Skin of body (tissue), 2 donors: ENCODE results near the gene ATP13A1. TPM values are rescaled to one million over a fixed set of nuclear protein-coding genes. Genes with fewer than 3 reads are reported as not detected.

Experiments used
- DNase-seq: peaks from one replicate; lab custom pipeline; 2025; lab: John Stamatoyannopoulos, UW
- total RNA-seq: library from RNA; depleted of rRNA; stranded (reverse); fragments of >200 nt; gene quantifications from one replicate; pipeline ENCODE4 v1.2.3, GENCODE V29; 2014

Gene ATP13A1
- total RNA-seq, 1 donor from 2014 or later = 18.9 TPM

- no peak for DNase-seq
Measured at GRCh38 chr19:19644054-19644388, 19.5 kb downstream of the ATP13A1 start.

- peak; percentile 44 for DNase-seq
Measured at GRCh38 chr19:19643158-19644053, 20.1 kb downstream of the ATP13A1 start, which contains the start of gene GMIP. Gene GMIP, minus strand, starts transcription at chr19:19643657. Its CDS starts 128 bp downstream, at chr19:19643529.

DNA sequence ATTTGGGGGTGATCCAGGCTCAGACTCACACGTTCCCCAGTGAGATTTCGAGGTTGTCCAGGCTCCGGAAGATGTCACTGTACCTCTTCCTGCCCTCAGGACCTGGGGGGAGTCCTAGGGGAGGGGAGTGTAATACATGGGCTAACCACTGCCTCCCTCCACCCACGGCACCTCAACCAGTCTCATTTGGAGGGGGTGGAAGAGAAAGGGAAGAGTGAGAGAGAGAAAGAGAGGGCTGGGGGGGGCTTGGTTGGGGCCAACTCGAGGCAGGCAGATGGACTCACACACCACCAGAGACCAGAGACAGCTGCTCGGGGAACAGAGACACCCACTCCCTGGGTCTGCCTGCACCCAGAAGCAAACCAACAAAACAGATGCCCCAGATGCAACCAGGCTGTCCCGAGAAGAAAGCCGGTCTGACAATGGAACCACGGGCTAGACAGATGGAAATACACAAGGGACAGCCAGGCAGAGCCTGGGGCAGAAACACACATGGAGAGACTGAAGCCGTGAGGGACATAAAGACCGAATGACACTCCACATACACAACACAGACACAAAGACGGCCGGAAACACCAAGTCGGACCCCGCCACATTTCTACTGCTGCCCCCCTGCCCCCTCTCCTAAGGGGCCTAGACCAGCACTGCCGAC lies 20.8 kb downstream of the ATP13A1 start:
- no peak for DNase-seq

GRCh38 chr19:19637523-19638251 lies 25.8 kb downstream of the ATP13A1 start:
- no peak for DNase-seq

DNA sequence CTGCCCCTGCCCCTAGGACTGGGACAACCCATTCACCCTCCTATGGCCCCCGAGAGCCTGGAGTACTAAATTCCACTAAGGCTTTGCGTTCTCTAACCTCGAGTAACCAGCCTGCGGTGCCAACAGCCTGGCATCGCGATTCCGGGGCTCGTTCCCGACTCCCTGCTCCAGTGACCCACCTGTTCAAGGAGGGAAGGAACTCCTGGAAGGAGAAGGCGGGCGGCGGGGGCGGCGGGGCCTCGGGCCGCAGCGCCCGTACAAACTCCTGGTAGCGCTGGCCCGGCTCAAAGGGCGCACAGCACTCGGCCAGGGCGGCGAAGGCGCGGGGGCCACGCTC lies 26.3 kb downstream of the ATP13A1 start:
- no peak for DNase-seq

DNA sequence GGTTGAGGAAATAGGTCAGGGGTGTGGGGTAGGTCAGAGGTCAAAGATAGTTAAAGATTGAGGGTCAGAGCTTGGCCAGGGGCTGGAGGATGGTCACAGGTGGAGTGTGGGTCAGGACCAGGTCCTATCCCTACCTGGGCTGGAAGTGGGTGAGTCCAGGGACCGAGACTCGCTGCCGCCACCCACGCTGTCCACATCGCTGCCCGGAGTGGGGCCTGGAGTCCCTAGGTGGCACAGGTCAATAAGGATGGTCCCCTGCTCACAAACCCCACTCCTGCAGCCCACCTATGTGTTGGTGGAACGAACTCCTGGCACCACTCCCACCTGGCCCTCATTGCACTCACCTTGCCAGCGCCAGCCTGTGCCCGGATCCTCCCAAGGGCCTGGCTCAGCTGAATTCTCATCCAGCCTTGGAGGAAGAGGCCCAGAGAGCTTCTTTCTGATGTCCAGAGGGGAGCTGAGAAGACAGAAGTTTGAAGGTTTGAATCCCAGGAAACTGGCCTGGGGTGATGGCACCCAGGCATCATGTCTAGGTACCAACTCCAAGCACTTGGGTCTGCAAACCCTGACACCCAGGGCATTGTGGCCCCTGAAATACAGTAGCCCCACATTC lies 26.8 kb downstream of the ATP13A1 start:
- DNase-seq = no peak

DNA sequence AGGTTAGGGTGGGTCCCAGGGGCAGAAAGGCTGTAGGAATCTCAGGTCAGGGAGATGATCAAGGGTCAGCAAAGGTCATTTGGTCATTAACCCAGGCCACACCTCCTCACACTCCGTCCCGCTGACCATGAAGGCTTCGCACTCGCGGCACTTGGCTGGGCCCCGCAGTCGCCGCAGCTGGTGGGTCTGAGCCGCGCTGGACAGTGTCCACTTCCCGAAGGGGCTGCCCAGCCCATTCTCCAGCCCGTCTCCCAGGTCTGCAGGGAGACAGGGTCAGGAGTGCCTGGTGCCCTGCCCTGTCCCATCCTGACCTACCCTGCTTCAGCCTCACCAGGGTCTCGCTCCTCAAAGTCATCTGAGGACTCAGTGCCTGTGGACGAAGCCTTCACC lies 28.2 kb downstream of the ATP13A1 start:
- DNase-seq = no peak

DNA sequence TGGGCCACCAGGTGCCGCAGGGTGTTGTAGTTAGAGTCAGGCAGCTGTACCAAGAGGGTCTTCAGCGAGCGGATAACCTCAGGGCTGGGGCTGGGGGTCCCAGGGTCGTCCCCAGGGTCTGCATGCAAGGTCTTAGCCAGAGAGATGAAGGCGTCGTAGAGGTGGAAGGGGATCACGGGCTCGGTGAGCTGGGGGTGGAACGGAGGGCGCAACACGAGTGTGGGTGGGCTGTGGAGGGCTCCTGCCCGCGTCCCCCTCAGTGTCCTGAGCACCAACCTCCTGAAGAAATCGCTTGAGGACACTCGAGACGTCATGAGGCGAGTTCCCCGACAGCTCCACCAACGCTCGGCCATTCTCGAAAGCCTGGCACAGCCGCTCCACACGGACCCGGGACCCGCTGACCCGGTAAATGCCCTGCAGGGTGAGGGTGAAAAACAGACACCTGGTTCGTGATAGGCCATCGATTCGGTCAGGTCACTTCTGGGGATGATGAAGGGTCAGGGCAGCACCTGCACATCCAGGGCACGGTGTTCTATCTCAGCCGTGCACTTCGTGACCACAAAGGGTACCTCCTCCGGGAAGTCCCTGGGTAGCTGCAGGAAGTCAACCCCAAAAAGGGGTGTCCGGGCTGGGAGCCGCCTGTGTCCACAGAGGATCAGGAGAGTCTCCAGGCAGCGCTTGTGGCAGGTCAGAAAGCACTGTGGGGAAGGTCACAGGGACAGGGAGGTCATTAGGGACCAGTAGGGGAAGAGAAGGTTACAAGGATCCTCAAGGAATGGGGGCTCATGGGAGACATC lies 28.8 kb downstream of the ATP13A1 start:
- DNase-seq = no peak

- no peak for DNase-seq
Measured at GRCh38 chr19:19633711-19634515, 29.6 kb downstream of the ATP13A1 start.

- no peak for DNase-seq
Measured at GRCh38 chr19:19632661-19633060, 30.8 kb downstream of the ATP13A1 start.

DNA sequence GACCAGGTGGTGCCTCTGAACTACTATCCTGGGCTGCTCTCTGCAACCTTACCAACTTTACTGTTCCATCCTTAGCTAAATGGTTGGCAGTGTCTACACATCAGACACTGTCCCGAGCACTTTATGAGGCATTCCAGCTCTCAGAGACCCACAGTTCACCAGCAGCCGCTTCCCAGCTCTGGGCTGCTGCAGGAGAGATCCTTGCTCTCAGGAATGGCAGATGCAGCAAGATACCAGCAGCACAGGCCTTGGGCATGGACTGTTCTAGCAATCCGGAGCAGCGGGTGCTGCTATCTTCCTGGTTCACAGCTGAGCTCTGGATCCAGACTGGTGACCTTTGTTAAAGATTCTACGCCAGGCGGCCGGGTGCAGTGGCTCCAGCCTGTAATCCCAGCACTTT lies 32.1 kb downstream of the ATP13A1 start:
- no peak for DNase-seq

- DNase-seq = no peak
Measured at GRCh38 chr19:19630426-19630825, 33.0 kb downstream of the ATP13A1 start.

DNA sequence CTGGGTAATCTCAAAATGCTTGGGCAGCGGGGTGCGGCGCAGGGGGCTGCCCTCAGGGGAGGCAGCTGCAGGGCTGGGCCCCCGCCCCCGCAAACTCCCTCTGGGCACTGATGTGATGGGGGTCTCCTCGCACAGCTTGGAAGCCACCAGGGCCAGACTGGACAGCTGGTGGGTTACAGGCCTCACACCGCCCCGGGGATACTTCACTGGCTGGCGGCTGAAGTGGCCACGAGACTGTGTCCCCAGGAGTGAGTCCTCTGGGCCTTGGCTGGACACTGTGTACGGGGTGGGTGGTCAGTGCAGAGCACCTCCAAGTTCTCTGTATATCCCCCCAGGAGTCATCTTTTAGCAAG lies 33.4 kb downstream of the ATP13A1 start:
- DNase-seq = no peak

DNA sequence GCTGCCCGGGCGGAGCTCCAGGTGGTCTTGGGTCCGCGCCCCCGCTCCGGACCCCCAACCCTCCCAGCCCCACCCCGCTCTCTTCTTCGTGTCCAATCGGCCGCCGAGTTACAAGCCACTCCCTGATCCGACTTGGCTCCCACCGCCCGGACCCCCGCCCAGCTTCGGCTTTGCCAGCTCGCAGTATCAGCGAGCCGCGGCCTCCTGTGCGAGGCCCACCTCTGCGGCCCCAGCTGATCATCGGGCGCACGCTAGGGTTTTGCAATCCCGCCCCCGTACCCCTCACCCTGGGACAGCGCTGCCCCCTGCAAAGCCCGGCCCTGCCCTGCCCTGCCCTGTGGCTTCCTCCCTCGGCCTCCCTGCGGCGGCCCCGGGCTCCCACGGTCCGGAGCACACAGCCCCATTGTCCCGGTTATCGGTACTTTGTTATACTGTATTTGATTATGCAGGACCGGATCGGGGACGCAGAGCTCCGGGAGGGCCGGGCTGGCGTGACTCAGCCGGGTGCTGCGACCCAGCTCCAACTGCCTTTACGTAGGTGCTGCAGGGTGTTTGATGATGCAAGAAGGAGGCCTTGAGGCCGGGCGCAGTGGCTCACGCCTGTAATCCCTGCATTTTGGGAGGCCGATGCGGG lies 34.9 kb downstream of the ATP13A1 start:
- DNase-seq = no peak

DNA sequence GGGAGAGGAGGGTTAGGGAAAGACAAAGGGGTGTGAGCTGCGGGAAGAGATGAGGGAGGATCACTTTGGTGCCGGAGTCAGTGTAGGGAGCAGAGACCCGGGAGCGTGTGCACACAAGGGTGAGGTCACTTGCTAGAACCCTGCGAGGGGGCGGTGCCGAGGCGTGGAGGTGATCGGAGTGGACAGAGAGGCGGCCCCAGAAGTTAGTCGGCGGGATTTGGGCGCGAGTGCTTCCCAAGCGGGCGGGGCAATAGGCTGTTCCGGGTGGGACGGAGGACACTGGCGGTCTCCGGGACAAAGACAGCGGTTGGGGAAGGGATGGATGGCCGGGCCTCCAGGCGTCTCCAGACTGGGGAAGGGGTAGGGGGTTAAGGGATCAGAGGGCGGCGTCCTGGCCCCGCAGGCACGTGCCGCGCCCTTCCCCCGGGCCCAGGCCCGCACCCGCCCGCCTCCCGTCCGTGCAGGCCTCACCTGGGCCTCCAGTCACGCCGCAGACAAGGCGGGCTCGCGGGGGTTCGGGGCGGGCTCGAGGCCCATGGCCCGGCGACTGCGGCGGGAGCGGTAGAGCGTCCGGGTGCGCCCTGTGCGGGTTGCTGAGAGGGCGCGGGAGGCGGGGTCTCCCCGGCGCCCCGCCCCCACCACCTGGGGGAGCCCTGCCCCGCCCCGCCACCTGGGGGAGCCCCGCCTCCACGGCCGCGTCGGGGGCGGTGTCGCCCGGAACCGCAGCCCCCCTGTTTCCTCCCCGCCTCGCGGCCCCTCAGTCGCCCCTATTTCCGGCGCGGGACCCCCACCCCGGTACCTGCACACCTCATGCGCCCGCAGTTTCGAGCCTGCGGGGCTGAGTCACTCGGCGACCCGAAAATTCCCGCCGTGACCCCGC lies 35.6 kb downstream of the ATP13A1 start, which contains the start of gene LPAR2:
Gene LPAR2, minus strand, starts transcription at position 600 of the 880 bp plus-strand sequence. CDS start 945 bp downstream, outside the sequence.
- no peak for DNase-seq

- no peak for DNase-seq
Measured at GRCh38 chr19:19626516-19627472, 36.7 kb downstream of the ATP13A1 start.

DNA sequence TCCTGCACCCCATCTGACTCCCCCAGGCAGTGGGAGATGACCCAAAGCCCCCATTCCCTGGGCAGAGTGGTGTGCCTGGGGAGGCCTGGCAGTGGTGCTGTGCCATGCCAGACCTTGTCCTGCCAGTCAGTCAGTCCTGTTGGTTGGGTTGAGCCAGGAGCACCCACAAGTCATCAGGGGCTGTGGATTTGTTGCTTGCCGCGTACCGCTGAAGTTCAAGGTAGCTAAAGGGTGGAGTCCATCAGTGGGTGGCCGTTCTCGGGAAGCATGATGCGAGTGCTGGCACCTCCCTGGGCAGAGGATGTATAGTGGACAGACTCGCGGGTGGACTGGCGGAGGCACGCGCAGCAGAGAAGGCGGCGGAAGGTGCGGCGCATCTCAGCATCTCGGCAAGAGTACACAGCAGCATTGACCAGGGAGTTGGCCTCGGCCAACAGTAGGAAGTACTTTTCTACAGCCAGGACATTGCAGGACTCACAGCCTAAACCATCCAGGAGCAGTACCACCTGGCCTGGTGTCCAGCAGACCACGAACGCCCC lies 39.4 kb downstream of the ATP13A1 start:
- DNase-seq = no peak
